Measurements from ENCODE around the gene HSPA9. TPM values are rescaled to one million over a fixed set of nuclear protein-coding genes. Genes with fewer than 3 reads are reported as not detected.

The HSPA9 gene
- total and polyA plus RNA-seq, 10 of the 15 experiments (the other 5 are each of a cell fraction or from before 2014, with no cell fraction given), result 145 to 455 (median 343) TPM

DNA sequence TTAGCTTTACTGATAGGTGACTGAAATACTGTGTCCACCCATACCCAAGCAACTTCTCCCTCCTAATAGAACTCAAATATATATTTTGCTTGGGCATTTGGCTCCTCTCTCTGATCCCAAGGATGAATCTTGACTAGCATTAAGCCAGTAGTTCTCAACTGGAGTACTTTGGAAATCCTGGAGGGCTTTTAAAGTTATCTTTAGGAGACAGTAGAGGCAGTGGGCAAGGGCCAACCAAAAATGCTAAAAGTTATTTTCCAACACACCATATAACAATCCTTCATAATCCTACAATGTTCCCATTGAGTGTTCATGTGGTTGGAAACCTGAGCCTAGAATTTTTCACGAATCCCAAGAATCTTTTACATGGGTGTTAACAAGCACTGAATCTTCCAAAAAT, 21.1 kb downstream of the HSPA9 start:
- WGBS (ENCODE audit: insufficient coverage, insufficient replicate concordance, low lambda C conversion rate, missing lambda C conversion rate), result 100% methylated on average over 1 of the region's 1 CpG
- Histone ChIP-seq H3K27ac (ENCODE audit: control insufficient read depth, insufficient read depth) (no peak overlapping the region), H2AFZ (ENCODE audit: control insufficient read depth, low read depth, low read length) (no peak overlapping the region), H3K4me3 (no peak overlapping the region), H3K9me3 (replicated peaks; ENCODE audit: control insufficient read depth, insufficient read depth, low read length) (no peaks in the 10 kb centered on the region), H3K9ac (ENCODE audit: control insufficient read depth, insufficient read depth, low read length) (no peak overlapping the region), H4K20me1 (ENCODE audit: control insufficient read depth, insufficient read depth) (no peaks in the 10 kb centered on the region), H3K4me2 (ENCODE audit: control insufficient read depth, insufficient read depth) (no peak overlapping the region), H3K79me2 (ENCODE audit: control insufficient read depth, insufficient read depth, low read length) (peaks cover 3% of the 10 kb centered on the region), H3K36me3 (ENCODE audit: control insufficient read depth in 2 of 2, insufficient read depth in 2 of 2, low read length in 1 of 2) (peaks cover 11 to 40% of the 10 kb centered on the region in 2 experiments), H3K27me3 (replicated peaks in 1 of 2; ENCODE audit: control insufficient read depth in 2 of 2, insufficient read depth in 2 of 2, low read length in 1 of 2) (no peaks in the 10 kb centered on the region), H3K4me1 (ENCODE audit: control insufficient read depth, insufficient read depth, low read length) (no peaks in the 10 kb centered on the region)
- no peak for TF ChIP-seq TBL1XR1 (IDR thresholded peaks at IDR 0.05; ENCODE audit: low read depth, low read length)
- TF ChIP-seq IKZF1 (conservative IDR thresholded peaks at IDR 0.05), result no peak
- peak; percentile 39 for TF ChIP-seq POLR2AphosphoS5 (IDR thresholded peaks at IDR 0.05; ENCODE audit: low read length)
- TF ChIP-seq CBFB (IDR thresholded peaks at IDR 0.05; ENCODE audit: low read depth), result no peak
- TF ChIP-seq SUZ12 (IDR thresholded peaks at IDR 0.05; ENCODE audit: unreplicated experiment), result no peak
- no peak for DNase-seq (ENCODE audit: low read depth, low spot score)
- CTCF ChIA-PET, result interaction anchor here (0.7 to 2.3 kb wide), 3 partner anchors 11 to 26 kb away, joined by 3 to 6 read pairs (median 4); partner anchors contain the start of gene ETF1
- in situ Hi-C loops (cut with MboI), result no loop called here
- RAD21 ChIA-PET (ENCODE audit: unreplicated experiment), result no interaction called here
- no peak for FAIRE-seq
- SMC1A ChIA-PET (ENCODE audit: uncharacterized antibody, unreplicated experiment), result no interaction called here
- BruUV-seq (replicated peaks), result no TSS peak
- POLR2A ChIA-PET, result no interaction called here
- intact Hi-C loops (cut with micrococcal nuclease; ENCODE audit: unreplicated experiment), result no loop called here
- ATAC-seq, result no peak; the same call in 2 of the 3 replicates

GRCh38 chr5:138553437-138554095, 21.6 kb downstream of the HSPA9 start:
- ChIA-PET RAD21 (ENCODE audit: unreplicated experiment) (interaction anchor here (0.6 kb wide), 1 partner anchor 61 kb away, joined by 3 read pairs; no protein-coding TSS in a partner anchor), POLR2A (interaction anchor here (0.6 kb wide), 1 partner anchor 98 kb away, joined by 3 read pairs; no protein-coding TSS in a partner anchor), CTCF (interaction anchor here (0.7 to 2.3 kb wide), 4 partner anchors 10 to 26 kb away, joined by 3 to 6 read pairs (median 4); partner anchors contain the start of gene ETF1), SMC1A (ENCODE audit: uncharacterized antibody, unreplicated experiment) (no interaction called here)
- intact Hi-C loops (cut with micrococcal nuclease; ENCODE audit: unreplicated experiment) (no loop called here), in situ Hi-C loops (cut with MboI) (no loop called here)
- DNase-seq (ENCODE audit: low read depth, low spot score), result no peak
- Histone ChIP-seq H3K9ac (ENCODE audit: control insufficient read depth, insufficient read depth, low read length) (no peak overlapping the region), H2AFZ (ENCODE audit: control insufficient read depth, low read depth, low read length) (no peak overlapping the region), H3K4me1 (ENCODE audit: control insufficient read depth, insufficient read depth, low read length) (no peaks in the 10 kb centered on the region), H3K36me3 (ENCODE audit: control insufficient read depth in 2 of 2, insufficient read depth in 2 of 2, low read length in 1 of 2) (peaks cover 9 to 35% of the 10 kb centered on the region in 2 experiments), H3K79me2 (ENCODE audit: control insufficient read depth, insufficient read depth, low read length) (peaks cover 5% of the 10 kb centered on the region), H3K27me3 (replicated peaks in 1 of 2; ENCODE audit: control insufficient read depth in 2 of 2, insufficient read depth in 2 of 2, low read length in 1 of 2) (no peaks in the 10 kb centered on the region), H4K20me1 (ENCODE audit: control insufficient read depth, insufficient read depth) (no peaks in the 10 kb centered on the region), H3K9me3 (replicated peaks; ENCODE audit: control insufficient read depth, insufficient read depth, low read length) (no peaks in the 10 kb centered on the region), H3K27ac (ENCODE audit: control insufficient read depth, insufficient read depth) (no peak overlapping the region), H3K4me2 (ENCODE audit: control insufficient read depth, insufficient read depth) (no peak overlapping the region), H3K4me3 (no peak overlapping the region)
- no peak for ATAC-seq
- no TSS peak for BruUV-seq (replicated peaks)
- WGBS (ENCODE audit: insufficient coverage, insufficient replicate concordance, low lambda C conversion rate, missing lambda C conversion rate), result 97% methylated on average over 5 of the region's 5 CpGs
- FAIRE-seq, result peak; percentile 18
- TF ChIP-seq SMAD5 (IDR thresholded peaks at IDR 0.05; ENCODE audit: low read depth) (peak; percentile 12; the same call in 1 of the 2 replicates), REST (IDR thresholded peaks at IDR 0.05; ENCODE audit: low read depth, low read length) (no peak), NFIC (IDR thresholded peaks at IDR 0.05; ENCODE audit: low read depth, low read length) (0 out of 2 replicates have a peak, but pooled peaks have one; percentile 17), POLR2AphosphoS5 (IDR thresholded peaks at IDR 0.05; ENCODE audit: low read length) (peak; percentile 73), YBX1 (IDR thresholded peaks at IDR 0.05) (no peak), IKZF1 (conservative IDR thresholded peaks at IDR 0.05) (no peak)
